GM21367 (cell line): ENCODE results near the gene STXBP1.

Source experiments
- ATAC-seq: cut with Tn5 transposase; IDR thresholded peaks from one replicate; pipeline ENCODE4 v1.9.1; 2021; ENCODE audit not compliant: unreplicated experiment

Gene STXBP1

GRCh38 chr9:127686461-127687393 is 74.7 kb downstream of the STXBP1 start:
- no peak for ATAC-seq

DNA sequence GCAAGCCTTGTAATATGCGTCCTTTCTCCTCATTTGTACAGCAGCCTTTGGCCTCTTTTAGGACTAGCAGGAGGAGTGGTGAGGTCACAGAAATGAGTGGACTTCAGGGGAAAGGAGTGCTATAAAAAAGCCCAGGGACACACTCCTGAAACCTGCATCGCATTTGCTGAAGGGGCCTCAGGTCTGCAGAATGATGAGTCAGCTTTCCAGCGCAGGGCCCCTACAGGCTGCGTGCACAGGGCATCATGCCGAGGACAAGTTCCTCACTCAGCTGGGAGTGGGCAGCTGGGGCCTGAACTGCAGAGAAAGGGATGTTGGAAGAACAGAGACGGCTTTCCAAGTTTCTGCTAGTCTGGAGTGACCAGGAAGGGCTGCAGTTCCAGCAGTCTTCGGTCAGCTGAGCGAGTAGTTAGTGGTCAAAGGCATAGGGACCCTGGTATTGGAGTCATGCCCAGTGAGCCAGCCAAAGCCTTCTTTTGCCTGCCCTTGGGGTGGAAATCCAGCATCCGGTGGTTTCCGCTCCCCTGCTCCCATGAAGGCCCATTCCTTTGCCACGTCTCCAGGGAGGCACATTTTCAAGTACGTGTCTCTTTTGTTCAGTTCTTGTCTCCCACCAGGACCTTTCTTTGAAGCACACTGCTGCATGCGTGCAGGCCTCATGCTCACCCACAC is 77.4 kb downstream of the STXBP1 start:
- no peak for ATAC-seq

DNA sequence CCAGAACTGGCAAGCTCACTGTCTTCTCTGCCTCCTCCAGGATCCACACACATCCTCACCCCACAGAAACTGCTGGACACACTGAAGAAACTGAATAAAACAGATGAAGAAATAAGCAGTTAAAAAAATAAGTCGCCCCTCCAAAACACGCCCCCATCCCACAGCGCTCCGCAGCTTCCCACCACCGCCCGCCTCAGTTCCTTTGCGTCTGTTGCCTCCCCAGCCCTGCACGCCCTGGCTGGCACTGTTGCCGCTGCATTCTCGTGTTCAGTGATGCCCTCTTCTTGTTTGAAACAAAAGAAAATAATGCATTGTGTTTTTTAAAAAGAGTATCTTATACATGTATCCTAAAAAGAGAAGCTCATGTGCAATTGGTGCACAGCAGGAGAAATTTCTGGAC is 78.7 kb downstream of the STXBP1 start:
- ATAC-seq = no peak

GRCh38 chr9:127692071-127692470 is 80.0 kb downstream of the STXBP1 start:
- ATAC-seq = no peak

DNA sequence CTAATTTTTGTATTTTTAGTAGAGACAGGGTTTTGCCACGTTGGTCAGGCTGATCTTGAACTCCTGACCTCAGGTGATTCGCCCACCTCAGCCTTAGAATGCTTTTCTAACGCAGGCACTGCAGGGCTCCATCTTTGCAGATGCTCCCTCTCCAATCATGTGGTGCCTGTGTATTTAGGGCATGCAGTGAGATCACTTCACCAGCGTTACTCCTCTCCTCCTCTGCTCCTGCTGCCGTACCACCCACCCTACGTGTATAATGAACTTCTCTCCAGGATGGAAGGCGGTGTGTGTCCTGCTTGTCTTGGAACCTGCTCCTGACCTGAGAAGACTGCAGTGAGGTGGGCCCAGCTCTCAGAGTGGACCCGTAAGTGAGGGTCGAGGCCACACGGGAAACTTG is 81.1 kb downstream of the STXBP1 start:
- no peak for ATAC-seq

DNA sequence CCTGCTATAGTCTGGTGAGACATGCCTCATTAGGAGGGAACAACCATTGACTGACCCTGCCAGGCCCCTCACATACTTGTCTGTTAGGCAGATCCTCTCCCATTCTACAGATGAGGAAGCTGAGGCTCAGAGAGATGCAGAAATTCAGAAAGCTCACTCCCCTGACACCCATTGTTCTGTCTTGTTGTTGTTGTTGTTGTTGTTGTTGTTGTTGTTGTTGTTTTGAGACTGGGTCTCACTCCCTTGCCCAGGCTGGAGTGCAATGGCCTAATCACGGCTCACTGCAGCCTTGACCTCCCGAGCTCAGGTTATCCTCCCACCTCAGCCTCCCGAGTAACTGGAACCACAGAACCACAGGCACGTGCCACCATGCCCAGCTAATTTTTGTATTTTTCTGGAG is 81.6 kb downstream of the STXBP1 start:
- ATAC-seq = no peak

DNA sequence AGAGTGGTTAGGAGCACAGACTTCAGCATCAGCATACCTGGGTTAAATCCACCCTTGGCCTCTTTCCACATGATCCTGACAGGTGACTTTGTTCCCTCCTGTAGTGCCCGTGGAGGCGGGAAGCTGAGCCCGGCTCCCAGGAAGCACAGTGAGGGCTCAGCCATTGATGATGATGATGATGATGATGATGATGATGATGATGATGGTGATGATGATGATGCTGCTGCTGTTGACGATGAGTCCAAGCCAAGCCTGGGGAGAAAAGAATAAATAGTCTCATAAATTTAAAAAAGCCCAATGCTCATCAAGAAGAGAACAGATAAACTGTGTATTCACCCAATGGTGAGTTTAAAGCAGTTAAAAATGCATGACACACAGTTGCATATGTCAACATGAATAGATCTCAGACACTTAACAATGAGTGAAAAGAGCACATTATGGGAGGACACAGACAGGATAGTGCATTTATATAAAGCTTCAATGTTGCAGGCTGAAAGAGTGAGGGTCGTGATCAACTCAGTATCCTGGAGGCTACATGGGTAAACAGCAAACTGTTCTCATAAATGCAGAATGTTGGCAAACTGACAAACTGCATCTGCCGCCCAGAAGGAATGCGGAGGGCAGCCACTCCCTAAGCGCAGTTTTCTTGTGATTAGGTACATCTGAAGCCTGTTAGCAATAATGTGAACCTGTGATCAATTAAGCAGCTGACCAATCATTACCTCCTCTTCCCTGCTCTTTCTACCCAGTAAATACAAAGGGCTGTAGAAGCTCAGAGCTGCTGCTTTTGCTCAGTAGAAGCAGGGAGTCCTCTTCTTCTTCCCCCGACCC is 83.0 kb downstream of the STXBP1 start:
- ATAC-seq = no peak

DNA sequence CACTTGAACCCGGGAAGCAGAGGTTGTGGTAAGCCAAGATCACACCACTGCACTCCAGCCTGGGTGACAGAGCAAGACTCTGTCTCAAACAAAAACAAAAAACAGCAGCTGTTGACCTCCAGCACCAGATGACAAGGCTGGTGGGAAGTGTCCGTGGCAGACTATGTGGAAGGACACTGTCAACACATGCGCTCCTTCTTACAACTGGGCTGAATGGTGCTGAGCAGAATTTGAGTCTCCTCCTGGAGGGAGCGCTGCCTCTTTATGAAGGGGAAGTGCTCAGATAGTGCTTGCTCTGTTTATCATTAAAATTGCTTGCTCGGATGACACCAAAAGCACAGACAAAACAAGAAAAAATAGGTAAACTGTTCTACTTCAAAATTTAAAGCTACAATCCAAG is 85.5 kb downstream of the STXBP1 start:
- ATAC-seq = no peak

- ATAC-seq = no peak
These were observed 86.3 kb downstream of the STXBP1 start for GRCh38 chr9:127698386-127698785.

GRCh38 chr9:127698985-127699670 is 87.1 kb downstream of the STXBP1 start:
- peak; percentile 85 for ATAC-seq

DNA sequence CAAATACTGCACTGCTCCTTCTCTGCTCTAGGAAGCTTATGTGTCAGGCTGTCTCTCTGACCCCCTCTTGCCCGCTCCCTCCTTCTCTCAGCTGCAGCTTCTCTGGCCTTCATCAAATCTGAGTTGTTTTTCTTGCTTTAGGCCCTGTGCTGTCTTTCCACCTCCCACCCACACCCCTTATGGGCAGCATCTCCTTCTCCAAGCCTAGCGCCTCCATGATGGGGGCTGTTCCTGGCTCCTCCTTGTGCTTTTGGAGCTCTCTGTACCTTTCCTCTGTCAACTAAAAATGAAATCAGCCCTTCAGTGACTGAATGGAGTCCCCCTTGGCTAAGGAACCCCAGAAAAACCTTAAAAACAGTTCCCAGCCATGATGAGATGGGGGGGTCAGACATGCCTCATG is 88.1 kb downstream of the STXBP1 start:
- no peak for ATAC-seq

DNA sequence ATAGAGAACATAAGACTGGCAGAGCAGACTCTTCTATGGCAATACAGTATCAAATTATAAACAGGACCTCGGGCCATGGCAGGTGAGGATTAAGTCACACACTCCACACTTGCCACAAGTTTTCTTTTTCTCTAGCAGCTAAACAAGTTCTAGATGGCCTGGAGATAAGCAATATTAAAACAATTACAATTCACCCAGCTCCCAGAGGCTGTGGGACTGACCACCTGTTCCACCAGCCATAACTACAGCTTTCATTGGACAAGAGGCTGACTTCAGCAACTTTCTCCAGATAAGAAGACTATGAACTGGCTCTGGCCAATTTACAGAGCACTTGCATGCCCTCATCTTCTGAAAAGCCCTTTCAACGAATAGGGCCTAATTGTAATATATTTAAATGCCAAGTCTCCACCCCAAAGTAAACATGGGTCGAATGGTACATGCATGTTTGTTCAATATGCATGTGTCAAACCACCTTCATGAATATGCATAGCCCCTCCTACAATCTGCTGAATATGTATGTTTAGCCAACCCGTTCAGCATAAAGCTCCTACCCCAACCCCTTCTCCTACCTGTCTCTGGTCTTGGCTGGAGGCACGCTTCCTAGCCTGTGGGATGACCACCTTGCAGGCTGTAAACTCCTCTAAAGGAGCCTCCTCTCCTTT is 88.6 kb downstream of the STXBP1 start:
- ATAC-seq = no peak

DNA sequence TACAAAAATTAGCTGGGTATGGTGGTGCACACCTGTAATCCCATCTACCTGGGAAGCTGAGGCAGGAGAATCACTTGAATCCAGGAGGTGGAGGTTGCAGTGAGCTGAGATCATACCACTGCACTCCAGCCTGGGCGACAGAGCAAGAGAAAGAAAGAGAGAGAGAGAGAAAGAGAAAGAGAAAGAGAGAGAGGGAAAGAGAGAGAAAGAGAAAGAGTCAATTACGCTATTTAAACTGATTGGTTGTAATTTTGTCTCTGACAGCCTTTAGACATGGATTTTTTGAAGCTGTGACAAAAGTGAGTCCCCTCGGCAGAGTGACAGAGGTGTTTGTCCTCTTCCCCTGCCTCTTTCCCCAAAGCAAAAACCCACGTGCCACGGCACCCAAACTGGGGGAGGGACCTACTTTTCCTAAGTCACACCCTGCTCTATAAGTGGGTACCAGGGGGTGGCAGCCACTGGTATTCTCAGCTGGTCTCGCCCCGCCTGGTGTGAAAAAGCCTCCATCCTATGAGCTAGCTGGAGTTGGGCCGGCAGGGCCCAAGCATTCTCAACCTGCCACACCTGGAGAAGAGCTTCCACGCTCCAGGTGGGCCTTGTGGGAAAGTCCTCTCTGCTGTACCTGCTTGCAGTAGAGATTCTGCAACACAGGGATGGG is 91.3 kb downstream of the STXBP1 start:
- ATAC-seq = no peak

- no peak for ATAC-seq
These were observed 93.7 kb downstream of the STXBP1 start for GRCh38 chr9:127705577-127706379.

DNA sequence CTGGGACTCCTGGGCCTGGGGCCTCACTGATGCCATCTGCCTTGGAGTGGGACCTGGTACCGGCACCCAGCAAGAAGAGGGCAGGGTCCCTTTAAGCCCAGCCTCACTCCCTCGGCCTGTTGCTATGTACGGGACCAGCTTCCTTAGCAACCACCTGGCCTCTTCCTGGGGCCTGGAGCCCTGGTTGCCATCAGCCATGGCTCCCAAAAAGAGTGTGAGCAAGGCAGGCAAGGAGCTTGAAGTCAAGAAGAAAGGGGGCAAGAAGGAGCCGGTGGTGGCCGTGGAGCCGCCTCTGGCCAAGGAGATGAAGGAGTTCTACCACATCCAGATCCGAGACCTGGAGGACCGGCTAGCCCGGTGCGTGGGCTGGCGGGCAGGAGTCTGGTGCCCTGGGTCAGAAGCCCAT is 94.8 kb downstream of the STXBP1 start, which contains the start of gene CFAP157:
CFAP157 (plus strand) TSS at position 153 of the 406 bp plus-strand sequence; CDS start at position 197, 44 bp downstream.
- ATAC-seq = no peak

DNA sequence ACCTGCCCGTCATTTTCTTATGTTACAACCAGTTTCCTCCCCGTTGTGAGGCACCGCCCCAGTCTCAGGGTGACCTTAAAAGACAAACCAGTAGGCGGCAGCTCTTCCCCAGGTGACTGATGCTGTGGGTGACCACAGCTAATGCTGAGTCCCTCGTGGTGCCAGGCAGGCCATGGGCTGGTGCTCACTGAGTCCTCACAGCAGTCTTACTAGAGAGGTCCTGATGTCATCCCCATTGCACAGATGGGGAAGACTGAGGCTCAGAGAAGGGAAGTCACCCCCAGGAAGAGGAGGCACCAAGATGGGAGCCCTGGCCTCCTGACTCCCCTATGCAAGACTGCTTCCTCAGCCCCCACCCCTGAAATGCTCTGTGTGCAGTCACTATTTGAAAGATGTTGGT is 95.7 kb downstream of the STXBP1 start:
- ATAC-seq = no peak

GRCh38 chr9:127708952-127709587 is 97.0 kb downstream of the STXBP1 start:
- no peak for ATAC-seq

GRCh38 chr9:127710204-127710783 is 98.2 kb downstream of the STXBP1 start:
- ATAC-seq = no peak
